HCT116 (cell line): ENCODE results near the gene STIM2. TPM values are rescaled to one million over a fixed set of nuclear protein-coding genes. Genes with fewer than 3 reads are reported as not detected.

Experiments used
- ATAC-seq: fragments of 200-7000 bp; cut with Tn5 transposase; 2 replicates; pipeline ENCODE4 v1.9.1; 2020; ENCODE audit warnings: mild to moderate bottlenecking, moderate library complexity
- BruUV-seq: library from RNA; stranded (reverse); fragments of 400-500 nt; replicated peaks from 2 replicates; lab custom pipeline; 2021; lab: Mats Ljungman, UMichigan
- CTCF ChIA-PET: fragments of 300-600 bp; sonication (Branson Sonifier 250); formaldehyde crosslinking; loops from one replicate; lab custom pipeline; 2021; ENCODE audit warnings: antibody characterized with exemption; lab: Charles Lee
- POLR2A ChIA-PET: fragments of 300-600, 350-600 bp; sonication (Branson Sonifier 250); formaldehyde crosslinking; loops from one replicate; lab custom pipeline; 2021; ENCODE audit warnings: antibody characterized with exemption; lab: Charles Lee
- RAD21 ChIA-PET, 2 experiments: fragments of 300-600 bp; sonication (Branson Sonifier 250); formaldehyde crosslinking; loops; one replicate each; lab custom pipeline; 2023; ENCODE audit warnings: low total read pairs in 2 of 2; ENCODE audit not compliant: uncharacterized antibody in 2 of 2, unreplicated experiment in 2 of 2, low non-redundant PET in 1 of 2; lab: Charles Lee
- DNase-seq: peaks from one replicate; pipeline ENCODE4 v3.0.0-alpha.2; 2010; ENCODE audit warnings: low read depth, low spot score
- H2AFZ ChIP-seq: fragments of 200-600 bp; shearing (Covaris generic), sonication (generic); 2 replicates; pipeline ENCODE4 v1.6.1; 2017; ENCODE audit warnings: low read depth, mixed run types, mixed read lengths, antibody characterized with exemption, low read length; ENCODE audit not compliant: poor library complexity, severe bottlenecking
- H3K27ac ChIP-seq: 2 replicates; pipeline ENCODE4 v1.5.1; 2012; ENCODE audit warnings: low read depth, low read length
- H3K27me3 ChIP-seq: fragments of 200-600 bp; sonication (generic); 2 replicates; pipeline ENCODE4 v1.6.1; 2016; ENCODE audit warnings: mixed run types, low read length, mixed read lengths; ENCODE audit not compliant: insufficient read depth
- H3K36me3 ChIP-seq, 2 experiments: fragments of 200-500 bp in 1 of 2; fragments of 200-600 bp in 1 of 2; sonication (Bioruptor generic) in 1 of 2; sonication (generic) in 1 of 2; 2 replicates each; pipeline versions ENCODE4 v1.5.1 to v1.6.1; 2014 to 2016; ENCODE audit warnings: low read length in 2 of 2, inconsistent platforms in 1 of 2, mixed read lengths in 1 of 2, mixed run types in 1 of 2; ENCODE audit not compliant: insufficient read depth in 2 of 2, control insufficient read depth in 1 of 2
- H3K4me1 ChIP-seq, 2 experiments: fragments of 200-600 bp in 1 of 2; sonication (generic) in 1 of 2; 2 replicates each; pipeline versions ENCODE4 v1.5.1 to v1.6.1; 2012 to 2017; ENCODE audit warnings: low read length in 2 of 2, inconsistent platforms in 1 of 2, mild to moderate bottlenecking in 1 of 2, mixed read lengths in 1 of 2, mixed run types in 1 of 2, moderate library complexity in 1 of 2; ENCODE audit not compliant: insufficient read depth in 2 of 2, control insufficient read depth in 1 of 2
- H3K4me2 ChIP-seq: fragments of 200-600 bp; sonication (generic); 2 replicates; pipeline ENCODE4 v1.6.1; 2017; ENCODE audit warnings: mixed run types, low read length, mixed read lengths
- H3K4me3 ChIP-seq, 2 experiments: fragments of 200-600 bp in 1 of 2; sonication (generic) in 1 of 2; replicated peaks in 1 of 2; 2 replicates each; pipeline ENCODE4 v1.5.1; 2011 to 2016; ENCODE audit warnings: low read length in 2 of 2, control low read depth in 1 of 2, low read depth in 1 of 2, mild to moderate bottlenecking in 1 of 2, mixed read lengths in 1 of 2, mixed run types in 1 of 2
- H3K79me2 ChIP-seq: fragments of 200-600 bp; sonication (generic); 2 replicates; pipeline ENCODE4 v1.6.1; 2017; ENCODE audit warnings: mild to moderate bottlenecking, mixed run types, low read length, moderate library complexity, mixed read lengths; ENCODE audit not compliant: insufficient read depth
- H3K9ac ChIP-seq: fragments of 200-600 bp; sonication (generic); 2 replicates; pipeline ENCODE4 v1.6.1; 2016; ENCODE audit warnings: low read length, mixed read lengths
- H3K9me2 ChIP-seq: fragments of 200-600 bp; sonication (generic), shearing (Covaris generic); 2 replicates; pipeline ENCODE4 v1.6.1; 2017; ENCODE audit warnings: mixed run types, mild to moderate bottlenecking, moderate library complexity; ENCODE audit not compliant: insufficient read depth
- H3K9me3 ChIP-seq, 2 experiments: fragments of 200-500 bp in 1 of 2; fragments of 200-600 bp in 1 of 2; sonication (Bioruptor generic) in 1 of 2; sonication (generic) in 1 of 2; 2 replicates each; pipeline ENCODE4 v1.6.1; 2014 to 2017; ENCODE audit warnings: low read length in 2 of 2, mixed read lengths in 2 of 2, inconsistent platforms in 1 of 2, low read depth in 1 of 2, mild to moderate bottlenecking in 1 of 2, mixed run types in 1 of 2, moderate library complexity in 1 of 2; ENCODE audit not compliant: control insufficient read depth in 1 of 2, insufficient read depth in 1 of 2
- H4K20me1 ChIP-seq: fragments of 200-600 bp; sonication (generic), shearing (Covaris generic); 2 replicates; pipeline ENCODE4 v1.6.1; 2017; ENCODE audit warnings: mixed run types, mild to moderate bottlenecking, moderate library complexity; ENCODE audit not compliant: insufficient read depth
- ATF3 ChIP-seq: IDR thresholded peaks from 2 replicates; pipeline ENCODE4 v1.6.1; 2012
- CBX3 ChIP-seq: IDR thresholded peaks from 2 replicates; pipeline ENCODE4 v1.6.1; 2012; ENCODE audit warnings: low read depth
- CTCF ChIP-seq, 3 experiments: fragments of 200-600 bp in 1 of 3; sonication (generic) in 1 of 3; IDR thresholded peaks in 2 of 3; conservative IDR thresholded peaks in 1 of 3; 2 replicates each; pipeline ENCODE4 v1.5.1; 2012 to 2017; ENCODE audit warnings: low read depth in 2 of 3, low read length in 2 of 3, antibody characterized with exemption in 1 of 3, borderline replicate concordance in 1 of 3, control low read depth in 1 of 3, mild to moderate bottlenecking in 1 of 3, mixed read lengths in 1 of 3, mixed run types in 1 of 3, moderate library complexity in 1 of 3; ENCODE audit not compliant: insufficient read depth in 1 of 3
- EGR1 ChIP-seq: IDR thresholded peaks from 2 replicates; pipeline ENCODE4 v1.6.1; 2012; ENCODE audit warnings: low read depth
- EZH2phosphoT487 ChIP-seq: fragments of 200-600 bp; IDR thresholded peaks from 2 replicates; pipeline ENCODE4 v1.6.1; 2018; ENCODE audit warnings: antibody characterized with exemption, borderline replicate concordance
- FOSL1 ChIP-seq: IDR thresholded peaks from 2 replicates; pipeline ENCODE4 v1.6.1; 2012; ENCODE audit warnings: low read depth
- JUND ChIP-seq: IDR thresholded peaks from 2 replicates; pipeline ENCODE4 v1.6.1; 2012
- POLR2A ChIP-seq: IDR thresholded peaks from 2 replicates; pipeline ENCODE4 v1.7.0; 2011; ENCODE audit warnings: borderline replicate concordance; ENCODE audit not compliant: insufficient read depth, insufficient read length; ENCODE audit errors: extremely low read depth
- POLR2AphosphoS5 ChIP-seq: IDR thresholded peaks from 2 replicates; pipeline ENCODE4 v1.6.1; 2011; ENCODE audit warnings: mild to moderate bottlenecking, low read depth, low read length, moderate library complexity
- RAD21 ChIP-seq: IDR thresholded peaks from 2 replicates; pipeline ENCODE4 v1.6.1; 2012; ENCODE audit warnings: low read depth, mild to moderate bottlenecking
- REST ChIP-seq: IDR thresholded peaks from 2 replicates; pipeline ENCODE4 v1.6.1; 2012; ENCODE audit warnings: low read depth
- SIN3A ChIP-seq: IDR thresholded peaks from 2 replicates; pipeline ENCODE4 v1.6.1; 2012; ENCODE audit warnings: low read depth
- SP1 ChIP-seq: IDR thresholded peaks from 2 replicates; pipeline ENCODE4 v1.6.1; 2012; ENCODE audit warnings: low read depth
- SRF ChIP-seq: IDR thresholded peaks from 2 replicates; pipeline ENCODE4 v1.6.1; 2012; ENCODE audit warnings: low read depth
- TCF7L2 ChIP-seq: IDR thresholded peaks from 2 replicates; pipeline ENCODE4 v1.7.0; 2011; ENCODE audit warnings: borderline replicate concordance, inconsistent platforms; ENCODE audit not compliant: insufficient read depth, insufficient read length; ENCODE audit errors: extremely low read depth
- YY1 ChIP-seq: IDR thresholded peaks from 2 replicates; pipeline ENCODE4 v1.6.1; 2011; ENCODE audit warnings: low read length, low read depth, moderate library complexity, mild to moderate bottlenecking; ENCODE audit not compliant: insufficient replicate concordance; ENCODE audit errors: extremely low read depth
- ZBTB33 ChIP-seq: IDR thresholded peaks from 2 replicates; pipeline ENCODE4 v1.6.1; 2011; ENCODE audit warnings: mild to moderate bottlenecking, low read length, moderate library complexity; ENCODE audit not compliant: insufficient replicate concordance; ENCODE audit errors: extremely low read depth
- ZFX ChIP-seq: fragments of 450-650 bp; IDR thresholded peaks from 2 replicates; pipeline ENCODE4 v1.6.1; 2017
- ZNF274 ChIP-seq: fragments of 200-500 bp; sonication (Bioruptor generic); IDR thresholded peaks from 2 replicates; pipeline ENCODE4 v1.6.1; 2014; ENCODE audit warnings: mild to moderate bottlenecking, low read depth, low read length, inconsistent platforms
- intact Hi-C: fragments of 100-400 bp; cut with micrococcal nuclease; formaldehyde crosslinking; loops from 2 replicates; pipeline ENCODE4 v1.10.0; 2022
- total RNA-seq: library from RNA; stranded (reverse); gene quantifications from one replicate; pipeline ENCODE4 v1.2.1, GENCODE V29; 2021; ENCODE audit not compliant: unreplicated experiment

STIM2 gene
- total RNA-seq, 1 experiment from 2014 or later = 65.9 TPM

GRCh38 chr4:26864899-26865298 is 4.3 kb downstream of the STIM2 start:
- BruUV-seq = no TSS peak
- H3K36me3 ChIP-seq = no peaks in the 10 kb centered on the region
- ATAC-seq = no peak
- peaks cover 4 to 12% of the 10 kb centered on the region in 2 experiments; a peak in 3 of 4 replicates for H3K4me1 ChIP-seq
- RAD21 ChIA-PET = no interaction called here
- H3K9me3 ChIP-seq = no peaks in the 10 kb centered on the region
- 0 out of 2 replicates have a peak, but pooled peaks cover 5% of the 10 kb centered on the region for H4K20me1 ChIP-seq
- no peak overlapping the region for H3K4me2 ChIP-seq
- TF ChIP-seq FOSL1 = no peak
- no peak for TF ChIP-seq ZBTB33
- TF ChIP-seq ZNF274 = no peak
- no peak for TF ChIP-seq POLR2AphosphoS5
- TF ChIP-seq SP1 = no peak
- no peak for TF ChIP-seq EGR1
- TF ChIP-seq EZH2phosphoT487 = no peak
- TF ChIP-seq YY1 = no peak
- TF ChIP-seq TCF7L2 = no peak
- no peak for TF ChIP-seq ZFX
- TF ChIP-seq CTCF (IDR thresholded peaks at IDR 0.05 in 2 of 3, conservative IDR thresholded peaks at IDR 0.05 in 1 of 3; ENCODE audit: borderline replicate concordance in 1 of 3, insufficient read depth in 1 of 3, low read depth in 2 of 3, low read length in 2 of 3) = no peak
- no peak for TF ChIP-seq ATF3
- TF ChIP-seq SRF = no peak
- TF ChIP-seq SIN3A = no peak
- no peak for TF ChIP-seq CBX3
- TF ChIP-seq REST = no peak
- no peak for TF ChIP-seq JUND
- TF ChIP-seq POLR2A = no peak
- no peak for TF ChIP-seq RAD21
- TF ChIP-seq, all 23 proteins: peak for 0
- Histone ChIP-seq H2AFZ (no peak overlapping the region), H3K4me3 (no peak overlapping the region), H3K9ac (no peak overlapping the region), H3K79me2 (peaks cover 74% of the 10 kb centered on the region), H3K9me2 (no peaks in the 10 kb centered on the region), H3K27me3 (no peaks in the 10 kb centered on the region), H3K27ac (no peak overlapping the region)
- POLR2A ChIA-PET = no interaction called here
- no peak for DNase-seq
- intact Hi-C loops = loop anchor here (5.0 kb wide), 1 partner anchor 147 kb away; no protein-coding TSS in a partner anchor
- CTCF ChIA-PET = no interaction called here
